ENCODE measurements around the gene WIPF3. TPM values are rescaled to one million over a fixed set of nuclear protein-coding genes. Genes with fewer than 3 reads are reported as not detected.

WIPF3 gene
- 1 to 10 TPM in 1 of 3 donors, under 1 TPM in 2; 0.16 to 3.2 (median 0.66) TPM for total RNA-seq

GRCh38 chr7:29806208-29806994 lies at the start of gene WIPF3:
TSS of gene WIPF3 (plus strand) at chr7:29806508. CDS start at chr7:29834725, 28,217 bp downstream.
- intact Hi-C loops (cut with DNase I; ENCODE audit: low total_unique reads) = no loop called here
- Histone ChIP-seq H3K9me3 (no peaks in the 10 kb centered on the region), H3K27ac (peak within 1 kb of the TSS; percentile 46 to 48), H3K4me1 (peaks cover 0 to 5% of the 10 kb centered on the region in 2 donors), H3K36me3 (no peaks in the 10 kb centered on the region), H3K4me3 (peak within 1 kb of the TSS; percentile 52 to 83 (median 63)), H3K27me3 (peaks cover 0 to 10% of the 10 kb centered on the region in 2 donors)
- no peak for DNase-seq (ENCODE audit: low spot score in 2 of 2)
- TF ChIP-seq CTCF (IDR thresholded peaks at IDR 0.05) = no peak
- TF ChIP-seq POLR2AphosphoS5 (IDR thresholded peaks at IDR 0.05) = no peak
- no peak for TF ChIP-seq POLR2A (IDR thresholded peaks at IDR 0.05)

GRCh38 chr7:29763266-29763665 lies 43.0 kb upstream of the WIPF3 start:
- TF ChIP-seq POLR2AphosphoS5 (IDR thresholded peaks at IDR 0.05) = no peak
- no peak for TF ChIP-seq POLR2A (IDR thresholded peaks at IDR 0.05)
- TF ChIP-seq CTCF (IDR thresholded peaks at IDR 0.05) = no peak
- H3K9me3 ChIP-seq = no peaks in the 10 kb centered on the region
- H3K4me3 ChIP-seq = no peak overlapping the region
- intact Hi-C loops (cut with DNase I; ENCODE audit: low total_unique reads) = no loop called here
- no peaks in the 10 kb centered on the region for H3K4me1 ChIP-seq
- no peaks in the 10 kb centered on the region for H3K36me3 ChIP-seq
- DNase-seq (ENCODE audit: low spot score in 2 of 2) = no peak
- H3K27me3 ChIP-seq = no peaks in the 10 kb centered on the region
- no peak overlapping the region for H3K27ac ChIP-seq

DNA sequence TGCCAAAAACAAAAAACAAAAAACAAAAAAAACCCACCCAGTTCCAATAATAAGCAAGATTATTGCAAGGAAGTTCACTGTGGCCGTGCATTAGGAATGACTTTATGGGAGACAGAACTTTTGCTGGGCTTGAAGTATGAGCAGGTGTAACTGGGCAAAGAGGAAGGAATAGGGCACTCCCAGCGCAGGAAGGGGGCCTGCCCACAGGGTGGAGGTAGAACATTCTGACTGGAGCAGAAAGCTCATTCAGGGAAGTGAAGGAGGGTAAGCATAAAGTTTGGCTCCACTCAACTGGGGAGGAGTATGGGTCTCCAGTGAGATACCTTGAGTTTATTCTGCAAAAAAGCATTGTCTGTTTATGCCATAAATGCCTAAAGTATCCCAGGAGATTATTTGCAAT lies 42.1 kb upstream of the WIPF3 start:
- intact Hi-C loops (cut with DNase I; ENCODE audit: low total_unique reads) = no loop called here
- Histone ChIP-seq H3K4me1 (no peaks in the 10 kb centered on the region), H3K4me3 (no peak overlapping the region), H3K27me3 (no peaks in the 10 kb centered on the region), H3K9me3 (no peaks in the 10 kb centered on the region), H3K36me3 (no peaks in the 10 kb centered on the region), H3K27ac (no peak overlapping the region)
- no peak for DNase-seq (ENCODE audit: low spot score in 2 of 2)
- TF ChIP-seq POLR2A (IDR thresholded peaks at IDR 0.05) = no peak
- TF ChIP-seq CTCF (IDR thresholded peaks at IDR 0.05) = no peak
- no peak for TF ChIP-seq POLR2AphosphoS5 (IDR thresholded peaks at IDR 0.05)

DNA sequence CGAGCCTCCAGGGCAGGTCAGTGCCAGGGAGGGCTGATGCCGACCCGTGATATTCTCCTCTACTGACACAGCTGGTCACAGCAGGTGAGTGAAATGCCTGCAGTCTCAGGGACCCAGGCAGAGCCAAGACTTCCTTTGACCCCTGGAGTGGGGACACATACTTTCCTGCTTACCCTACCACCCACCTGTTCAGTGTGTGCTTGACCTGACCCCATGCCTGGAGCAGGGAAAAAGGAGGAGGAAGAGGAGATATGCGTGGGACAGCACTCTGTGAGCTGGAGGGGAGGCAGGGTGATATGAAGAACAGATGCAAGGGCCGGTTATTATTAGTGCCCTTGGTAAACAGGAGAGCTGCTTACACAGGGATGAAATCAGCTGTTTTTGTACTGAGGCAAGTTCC lies 40.8 kb upstream of the WIPF3 start:
- Histone ChIP-seq H3K27me3 (no peaks in the 10 kb centered on the region), H3K27ac (no peak overlapping the region), H3K9me3 (no peaks in the 10 kb centered on the region), H3K4me1 (no peaks in the 10 kb centered on the region), H3K36me3 (no peaks in the 10 kb centered on the region), H3K4me3 (no peak overlapping the region)
- no peak for DNase-seq (ENCODE audit: low spot score in 2 of 2)
- intact Hi-C loops (cut with DNase I; ENCODE audit: low total_unique reads) = no loop called here
- TF ChIP-seq POLR2AphosphoS5 (IDR thresholded peaks at IDR 0.05) = no peak
- no peak for TF ChIP-seq CTCF (IDR thresholded peaks at IDR 0.05)
- no peak for TF ChIP-seq POLR2A (IDR thresholded peaks at IDR 0.05)

GRCh38 chr7:29770371-29770770 lies 35.9 kb upstream of the WIPF3 start:
- H3K27me3 ChIP-seq = no peaks in the 10 kb centered on the region
- no peak for DNase-seq (ENCODE audit: low spot score in 2 of 2)
- H3K27ac ChIP-seq = no peak overlapping the region
- H3K4me1 ChIP-seq = no peaks in the 10 kb centered on the region
- no peaks in the 10 kb centered on the region for H3K9me3 ChIP-seq
- no peak overlapping the region for H3K4me3 ChIP-seq
- intact Hi-C loops (cut with DNase I; ENCODE audit: low total_unique reads) = no loop called here
- H3K36me3 ChIP-seq = no peaks in the 10 kb centered on the region
- no peak for TF ChIP-seq POLR2A (IDR thresholded peaks at IDR 0.05)
- TF ChIP-seq POLR2AphosphoS5 (IDR thresholded peaks at IDR 0.05) = no peak
- TF ChIP-seq CTCF (IDR thresholded peaks at IDR 0.05) = no peak
